Measurements from ENCODE around the gene GALNS.
"Not testable (repeated sequence)": the region's sequence is repeated elsewhere in the genome, so short reads cannot be mapped to it uniquely, and the experiment has no call there.

Gene GALNS

DNA sequence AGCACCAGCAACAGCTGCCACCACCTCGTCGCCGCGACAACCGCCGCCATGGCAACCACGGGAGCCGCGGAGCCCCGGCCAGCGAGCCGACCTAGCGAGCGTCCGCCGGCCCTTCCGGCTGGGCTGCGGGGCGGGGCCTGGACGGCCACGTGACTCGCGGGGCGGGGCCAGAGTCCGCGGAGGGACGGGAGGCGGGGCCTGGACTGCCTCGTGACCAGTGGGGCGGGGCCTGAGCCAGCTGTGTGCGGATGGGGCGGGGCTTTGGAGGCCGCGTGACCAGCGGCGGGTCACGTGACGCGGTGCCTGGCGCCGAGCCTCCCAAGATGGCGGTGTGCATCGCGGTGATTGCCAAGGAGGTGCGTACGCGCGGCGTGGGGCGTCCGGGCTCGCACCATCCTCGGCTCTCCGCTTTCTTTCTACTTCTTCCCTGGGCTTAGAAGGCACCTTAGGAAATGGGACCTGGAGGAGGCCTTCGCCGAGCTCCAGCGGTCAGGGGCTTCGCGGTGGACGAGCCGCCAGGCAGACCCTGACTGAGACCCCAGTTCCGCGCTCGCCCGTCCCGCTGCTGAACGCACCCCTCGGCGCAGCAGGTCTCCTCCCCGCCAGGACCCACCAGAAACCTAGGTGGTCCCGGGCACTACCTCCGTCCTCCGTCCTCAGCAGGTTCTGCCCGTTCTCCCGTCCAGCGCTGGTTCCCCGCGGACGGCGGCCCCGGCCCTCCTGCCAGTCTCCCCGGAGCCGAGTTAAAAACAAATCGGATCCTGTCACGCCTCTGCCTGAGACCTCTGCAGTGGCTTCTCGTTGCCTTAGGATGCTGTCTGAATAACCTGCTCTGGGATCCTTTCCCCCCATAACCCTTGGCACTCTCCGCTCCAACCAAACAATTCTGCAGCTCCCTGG is at the start of gene GALNS, which contains the start of gene TRAPPC2L:
Gene GALNS, minus strand, starts transcription at position 120 of the 900 bp plus-strand sequence. Its CDS starts 70 bp downstream, at position 50.
Gene TRAPPC2L, plus strand, starts transcription at position 300 of the 900 bp plus-strand sequence. Its CDS starts 24 bp downstream, at position 324.
- DNase-seq (ENCODE audit: low read depth, low spot score) = peak; percentile 99

DNA sequence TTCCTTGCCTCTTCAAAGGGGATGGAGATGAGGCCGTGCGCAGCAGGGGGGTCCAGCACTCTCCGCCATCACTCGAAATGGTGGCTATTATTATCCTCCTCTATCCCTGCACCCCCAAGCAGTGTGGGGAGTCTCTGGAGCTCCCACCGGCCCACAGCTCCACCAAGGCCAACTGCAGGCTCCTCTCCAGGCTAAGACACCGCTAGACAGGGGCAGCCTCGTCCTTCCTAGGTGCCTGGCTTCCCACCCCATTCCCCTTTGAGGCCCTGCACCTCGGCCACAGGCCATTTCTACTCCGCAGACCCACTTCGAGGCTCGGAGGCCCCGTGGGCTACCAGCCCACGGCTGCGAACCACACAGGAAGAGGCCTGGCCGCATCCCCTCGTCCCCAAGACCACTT is 49.3 kb upstream of the GALNS start:
- no peak for DNase-seq (ENCODE audit: low read depth, low spot score)

DNA sequence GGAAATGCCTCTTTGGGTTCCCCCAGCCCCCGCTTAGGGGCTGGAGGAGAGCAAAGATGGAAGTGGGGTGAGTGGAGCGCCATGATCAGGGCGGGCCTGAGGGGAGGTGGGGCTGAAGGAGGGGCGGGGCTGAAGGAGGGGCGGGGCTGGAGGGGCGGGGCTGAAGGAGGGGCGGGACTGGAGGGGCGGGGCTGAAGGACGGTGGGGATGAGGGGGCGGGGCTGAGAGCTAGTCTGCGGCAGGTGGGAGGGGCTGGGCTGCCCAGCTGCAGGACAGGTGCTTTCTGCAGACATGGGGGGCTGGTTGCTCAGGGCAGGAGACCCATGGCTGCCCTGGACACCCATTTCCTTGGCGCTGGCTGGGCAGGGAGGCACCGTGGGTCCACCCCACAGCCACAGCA is 48.8 kb upstream of the GALNS start:
- DNase-seq (ENCODE audit: low read depth, low spot score) = no peak

DNA sequence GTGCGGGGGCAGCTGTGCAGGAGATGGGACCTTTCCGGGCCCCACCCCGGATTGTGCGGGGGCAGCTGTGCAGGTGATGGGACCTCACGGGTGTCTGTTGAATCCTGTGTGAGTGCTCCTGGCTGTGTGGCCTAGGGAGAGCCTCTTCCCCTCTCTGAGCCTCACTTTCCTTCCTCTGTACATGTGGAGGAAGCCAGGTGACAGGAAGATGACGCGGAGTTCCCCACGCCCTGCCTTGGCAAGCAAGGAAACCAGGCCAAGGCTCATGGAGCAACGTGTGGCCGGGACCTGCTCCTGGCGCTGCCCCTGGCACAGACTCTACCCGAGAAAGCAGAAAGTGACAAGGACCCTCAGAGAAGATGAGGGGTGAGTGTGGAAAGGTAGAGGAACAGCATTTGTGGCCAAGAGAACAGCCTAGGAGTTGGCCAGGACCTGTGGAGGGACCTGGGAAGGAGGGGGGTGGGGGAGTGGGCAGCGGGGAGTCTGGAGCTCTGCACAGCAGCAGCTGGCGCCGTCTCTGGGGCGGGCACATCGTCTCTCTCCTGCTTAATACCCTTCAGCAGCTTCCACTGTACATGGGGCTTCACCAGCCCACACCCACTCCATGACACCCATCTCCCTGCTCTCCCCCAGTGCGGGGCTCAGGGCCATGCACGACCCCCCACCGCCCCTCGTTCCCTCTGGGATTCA is 48.1 kb upstream of the GALNS start:
- no peak for DNase-seq (ENCODE audit: low read depth, low spot score)

DNA sequence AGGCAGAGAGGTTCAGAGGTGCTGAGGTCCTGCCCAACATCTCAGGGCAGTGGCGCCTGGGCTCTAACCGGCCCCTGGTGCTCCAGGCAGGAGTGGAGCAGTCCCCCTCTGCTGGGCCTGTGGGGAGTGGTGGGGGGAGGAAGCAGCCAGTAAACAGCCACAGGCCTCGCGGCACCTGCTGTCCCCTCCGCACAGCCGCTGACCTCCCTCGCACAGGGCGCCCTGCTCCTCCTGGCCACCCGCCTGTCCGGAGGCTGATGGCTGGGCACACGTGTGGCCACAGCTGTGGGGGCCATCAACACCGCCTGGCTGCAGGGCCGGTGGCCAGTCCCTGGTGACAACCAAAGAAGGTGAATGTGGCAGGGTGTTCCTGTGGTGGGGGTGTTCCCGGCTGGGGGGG is 46.5 kb upstream of the GALNS start:
- DNase-seq (ENCODE audit: low read depth, low spot score) = no peak

DNA sequence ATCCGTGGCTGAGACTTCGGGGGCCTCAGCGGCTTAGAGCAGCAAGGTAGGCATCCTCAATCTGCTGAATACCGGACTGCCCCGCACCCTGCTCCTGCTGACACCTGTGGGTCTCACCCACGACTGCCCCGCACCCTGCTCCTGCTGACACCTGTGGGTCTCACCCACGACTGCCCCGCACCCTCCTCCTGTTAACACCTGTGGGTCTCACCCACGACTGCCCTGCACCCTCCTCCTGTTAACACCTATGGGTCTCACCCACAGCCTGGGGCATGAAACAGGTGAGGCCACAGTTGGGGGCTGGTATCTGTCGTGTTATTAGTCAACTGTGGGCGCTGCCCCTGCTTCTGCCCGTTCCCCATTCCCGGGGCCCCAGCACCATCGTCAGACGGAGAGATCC is 46.0 kb upstream of the GALNS start:
- DNase-seq (ENCODE audit: low read depth, low spot score) = no peak

DNA sequence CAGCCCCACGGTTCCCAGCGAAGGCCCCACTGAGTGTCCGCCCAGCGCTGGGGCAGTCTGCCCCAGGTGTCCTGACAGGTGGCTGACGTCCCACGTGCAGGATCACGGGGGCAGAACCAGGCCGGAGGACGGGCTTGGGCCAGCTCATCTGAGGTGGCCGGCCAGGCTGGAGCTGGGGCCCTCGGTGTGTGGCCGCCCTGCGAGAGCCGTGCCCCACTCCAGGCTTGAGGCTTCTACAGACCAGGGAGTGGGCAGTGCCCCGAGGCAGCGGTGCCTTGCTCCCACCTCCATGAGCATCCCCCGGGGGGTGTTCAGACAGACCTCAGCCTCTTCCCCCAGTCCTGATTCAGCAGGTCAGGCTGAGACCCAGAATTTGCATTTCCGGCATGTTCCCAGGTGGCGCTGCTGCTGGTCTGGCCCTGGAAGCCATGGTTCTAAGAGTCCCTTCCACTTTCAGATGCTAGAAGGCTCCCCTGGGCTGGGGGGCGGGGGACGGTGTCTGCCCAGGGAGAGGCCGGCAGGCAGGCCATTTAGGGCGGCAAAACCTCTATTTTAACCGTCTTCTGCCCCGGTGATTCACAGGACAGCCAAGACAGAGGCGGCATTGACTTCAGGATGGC is 45.1 kb upstream of the GALNS start:
- no peak for DNase-seq (ENCODE audit: low read depth, low spot score)

- DNase-seq (ENCODE audit: low read depth, low spot score) = no peak
Observed at GRCh38 chr16:88900662-88901052, 43.9 kb upstream of the GALNS start.

GRCh38 chr16:88899901-88900661 is 43.3 kb upstream of the GALNS start:
- DNase-seq (ENCODE audit: low read depth, low spot score) = no peak

- DNase-seq (ENCODE audit: low read depth, low spot score) = no peak
Observed at GRCh38 chr16:88897696-88898425, 41.1 kb upstream of the GALNS start.

- no peak for DNase-seq (ENCODE audit: low read depth, low spot score)
Observed at GRCh38 chr16:88896238-88897070, 39.7 kb upstream of the GALNS start.

DNA sequence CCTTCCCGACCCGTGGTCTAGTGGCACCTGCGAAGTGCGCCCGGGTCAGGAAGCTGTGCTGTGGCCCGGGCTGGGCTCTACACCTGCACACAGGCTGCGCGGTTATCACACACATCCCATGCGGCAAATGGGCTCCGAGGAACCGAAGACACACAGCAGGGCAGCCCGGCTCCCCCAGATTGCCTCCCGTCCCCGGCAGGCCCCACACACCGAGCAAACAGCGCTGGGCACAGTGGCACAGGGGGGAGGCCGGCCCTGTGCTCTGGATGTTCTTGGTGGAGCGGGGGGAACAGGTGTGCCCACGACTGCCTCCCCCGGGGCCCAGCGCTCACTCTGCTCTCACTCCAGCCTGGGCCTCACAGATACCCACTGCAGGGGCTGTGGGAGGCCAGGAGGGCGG is 38.6 kb upstream of the GALNS start:
- DNase-seq (ENCODE audit: low read depth, low spot score) = no peak

DNA sequence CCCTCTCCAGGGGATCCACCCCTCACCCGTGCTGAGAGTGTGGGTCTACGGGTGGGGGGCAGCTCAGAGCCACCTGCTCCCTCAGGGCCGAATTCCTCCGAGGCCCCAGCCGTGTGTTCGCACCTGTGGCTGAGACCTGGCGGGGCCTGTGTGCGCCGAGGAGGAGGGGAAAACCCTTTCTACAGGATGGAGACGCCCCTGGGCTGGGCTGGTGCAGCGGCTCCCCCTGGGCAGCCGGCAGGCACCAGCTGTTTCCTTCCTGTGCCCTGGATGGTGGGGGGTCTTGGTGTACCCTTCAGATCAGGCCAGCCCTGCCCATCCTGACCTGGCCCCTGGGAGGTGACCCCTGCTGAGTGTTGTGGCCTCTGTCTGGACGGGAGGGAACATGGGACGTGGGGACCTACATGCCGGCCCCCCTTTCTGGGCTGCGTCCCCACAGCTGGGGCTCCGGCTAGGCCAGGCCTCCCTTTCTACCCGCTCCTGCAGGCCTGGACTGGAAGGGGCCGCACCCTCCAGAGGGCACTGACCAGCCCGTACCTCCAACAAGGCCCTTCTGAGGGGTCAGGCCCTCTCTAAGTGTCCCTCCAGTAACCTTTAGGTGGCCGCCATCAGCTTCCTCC is 38.0 kb upstream of the GALNS start:
- DNase-seq (ENCODE audit: low read depth, low spot score) = no peak

- DNase-seq (ENCODE audit: low read depth, low spot score) = not testable (repeated sequence)
Observed at GRCh38 chr16:88894266-88894665, 37.5 kb upstream of the GALNS start.

- no peak for DNase-seq (ENCODE audit: low read depth, low spot score)
Observed at GRCh38 chr16:88893127-88893968, 36.6 kb upstream of the GALNS start.

DNA sequence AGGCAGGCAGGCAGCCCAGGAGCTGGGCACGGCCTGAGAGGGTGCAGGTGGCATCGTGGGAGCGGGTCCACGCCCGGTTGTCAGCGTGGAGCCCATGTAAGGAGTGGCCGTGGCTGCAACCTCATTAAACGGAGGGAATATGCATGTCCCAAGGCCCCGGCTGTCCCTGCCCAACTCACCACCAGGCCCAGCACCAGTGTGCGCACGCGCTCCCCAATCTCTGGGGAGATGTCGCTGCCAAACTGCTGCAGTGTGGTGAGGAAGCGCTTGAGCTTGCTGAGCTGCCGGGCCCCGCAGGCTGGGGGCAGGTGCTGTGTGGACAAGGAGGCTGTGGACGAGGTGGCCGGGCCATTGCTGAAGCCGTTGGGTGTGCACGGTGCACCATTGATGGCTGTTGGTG is 35.3 kb upstream of the GALNS start:
- no peak for DNase-seq (ENCODE audit: low read depth, low spot score)

DNA sequence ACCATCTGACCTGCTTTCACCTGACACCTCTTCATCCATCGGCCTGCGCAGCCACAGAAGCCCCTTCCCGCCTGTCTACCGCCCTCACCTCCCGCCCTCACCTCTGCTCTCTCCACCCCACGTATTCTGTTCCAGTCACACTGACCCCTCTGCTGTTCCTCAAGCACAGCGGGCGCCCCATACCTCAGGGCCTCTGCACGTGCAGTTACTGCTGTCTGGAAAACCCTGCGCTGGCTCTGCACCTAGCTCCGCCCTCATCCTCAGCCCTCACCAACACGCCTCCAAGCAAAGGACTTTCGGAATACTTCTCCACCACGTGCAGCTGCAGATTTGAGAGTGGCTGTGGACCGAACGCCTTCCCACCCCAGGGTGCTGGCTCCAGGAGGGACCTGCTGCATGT is 34.3 kb upstream of the GALNS start:
- DNase-seq (ENCODE audit: low read depth, low spot score) = no peak

GRCh38 chr16:88889702-88890352 is 33.1 kb upstream of the GALNS start:
- not testable (repeated sequence) for DNase-seq (ENCODE audit: low read depth, low spot score)

All from activated naive CD8-positive, alpha-beta T cell treated with anti-CD3 and anti-CD28 coated beads, Interleukin-2, amount 50 U/mL, for 16 hours (primary cell).